GM23248 (cell line): ENCODE results near the gene SALL4.

ENCODE experiments used
- EZH2 ChIP-seq: fragments of 200-600 bp; sonication (generic); IDR thresholded peaks from 2 replicates; pipeline ENCODE4 v1.6.1; 2018; ENCODE audit warnings: antibody characterized with exemption, mild to moderate bottlenecking; ENCODE audit not compliant: insufficient read depth, poor library complexity, severe bottlenecking
- EZH2phosphoT487 ChIP-seq: fragments of 200-600 bp; sonication (generic); IDR thresholded peaks from 2 replicates; pipeline ENCODE4 v1.6.1; 2018; ENCODE audit warnings: antibody characterized with exemption, moderate library complexity, mild to moderate bottlenecking, low read depth; ENCODE audit not compliant: insufficient read depth

- TF ChIP-seq EZH2phosphoT487 (no peak), EZH2 (no peak)
Measured at GRCh38 chr20:51734876-51735720, 67.2 kb downstream of the SALL4 start.
